GM12891 (cell line): Measurements from ENCODE around the gene HDAC8.

Source experiments
- DNase-seq: peaks from one replicate; pipeline ENCODE4 v3.0.0; 2011; ENCODE audit warnings: low spot score; ENCODE audit not compliant: insufficient read length
- FAIRE-seq: peaks from 2 replicates; lab custom pipeline; 2011; peaks lifted over from hg19 to GRCh38; lab: Jason Lieb, UNC
- PAX5 ChIP-seq: IDR thresholded peaks from 2 replicates; pipeline ENCODE4 v1.6.1; 2011; ENCODE audit warnings: low read length, moderate library complexity, mild to moderate bottlenecking; ENCODE audit not compliant: insufficient read depth, severe bottlenecking
- POLR2A ChIP-seq: IDR thresholded peaks from 2 replicates; pipeline ENCODE4 v1.6.1; 2011; ENCODE audit warnings: low read depth, low read length, control low read depth
- POLR2AphosphoS5 ChIP-seq: IDR thresholded peaks from 2 replicates; pipeline ENCODE4 v1.6.1; 2011; ENCODE audit warnings: low read depth, low read length, control low read depth
- POU2F2 ChIP-seq: IDR thresholded peaks from 2 replicates; pipeline ENCODE4 v1.6.1; 2011; ENCODE audit warnings: low read depth, mild to moderate bottlenecking, control low read depth, low read length, moderate library complexity
- SPI1 ChIP-seq: IDR thresholded peaks from 2 replicates; pipeline ENCODE4 v1.6.1; 2011; ENCODE audit warnings: low read depth, low read length, control low read depth
- TAF1 ChIP-seq: IDR thresholded peaks from 2 replicates; pipeline ENCODE4 v1.6.1; 2011; ENCODE audit warnings: low read depth, low read length, control low read depth

HDAC8 gene

DNA sequence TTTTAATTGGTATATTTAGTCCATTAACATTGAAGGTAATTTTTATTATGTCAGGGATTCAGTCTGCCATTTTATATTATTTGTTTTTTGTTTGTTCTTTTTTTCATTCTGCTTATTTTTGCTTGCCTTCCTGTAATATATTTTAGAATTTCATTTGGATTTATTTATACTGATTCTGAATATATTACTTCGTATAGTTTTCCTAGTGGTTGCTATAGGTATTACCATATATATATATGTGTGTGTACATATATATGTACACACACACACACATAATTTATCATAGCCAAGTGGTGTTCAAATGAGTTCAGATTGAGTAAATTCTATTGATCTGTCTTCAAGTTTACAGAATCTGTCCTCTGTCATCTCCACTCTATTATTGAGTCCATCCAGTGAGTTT is 278.1 kb downstream of the HDAC8 start:
- TF ChIP-seq POU2F2 (no peak), SPI1 (no peak), PAX5 (no peak), POLR2AphosphoS5 (no peak), POLR2A (no peak), TAF1 (no peak)
- no peak for FAIRE-seq
- DNase-seq, result no peak

DNA sequence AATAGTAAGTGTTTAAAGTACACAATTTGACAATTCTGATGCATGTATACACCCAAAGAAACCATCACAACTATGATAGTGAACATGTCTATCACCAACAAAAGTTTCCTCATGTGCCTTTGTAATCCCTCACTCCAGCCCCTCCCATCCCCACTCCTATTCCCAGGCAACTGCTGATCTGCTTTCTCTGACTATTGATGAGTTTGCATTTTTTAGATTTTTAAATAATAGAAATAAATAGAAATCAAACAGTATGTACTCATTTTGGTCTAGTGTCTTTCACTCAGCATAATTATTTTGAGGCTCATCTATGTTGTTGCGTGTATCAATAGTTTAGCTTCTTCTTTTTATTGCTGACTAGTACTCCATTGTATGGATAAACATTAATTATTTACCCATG is 290.3 kb downstream of the HDAC8 start:
- DNase-seq (no peak), FAIRE-seq (no peak)
- TF ChIP-seq SPI1 (no peak), POLR2AphosphoS5 (no peak), POLR2A (no peak), PAX5 (no peak), POU2F2 (no peak), TAF1 (no peak)

DNA sequence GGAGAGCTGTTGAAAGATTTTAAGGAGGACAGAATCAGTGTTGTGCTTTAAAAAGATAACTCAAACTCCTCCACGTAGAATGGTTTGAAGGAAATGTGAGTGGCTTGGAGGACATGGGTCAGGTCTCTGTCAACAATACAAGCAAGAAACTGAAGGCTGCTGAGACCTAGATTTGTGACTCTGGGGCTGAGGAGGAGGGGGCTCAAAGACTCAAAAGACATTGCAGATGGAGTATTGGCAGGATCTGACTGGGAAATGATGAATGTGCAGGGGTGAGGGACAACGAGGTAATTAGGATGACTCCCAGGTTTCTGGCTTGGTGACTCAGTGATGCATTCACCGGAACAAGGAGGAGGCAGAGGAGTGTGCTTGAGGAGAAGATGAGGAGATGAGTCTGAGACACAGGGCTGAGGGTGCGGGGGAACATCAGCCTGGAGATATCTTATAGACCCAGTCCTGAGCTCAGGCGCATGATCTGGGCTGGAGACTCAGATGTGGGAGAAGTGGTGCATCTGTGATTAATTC is 292.3 kb downstream of the HDAC8 start:
- no peak for FAIRE-seq
- DNase-seq, result no peak
- no peak for TF ChIP-seq TAF1
- TF ChIP-seq POU2F2, result no peak
- no peak for TF ChIP-seq POLR2AphosphoS5
- TF ChIP-seq PAX5, result no peak
- no peak for TF ChIP-seq POLR2A
- no peak for TF ChIP-seq SPI1
